HEK293 (cell line): ENCODE measurements around the gene C1QTNF1.
A peak's percentile ranks its signal among the peaks of the same experiment; 100 is the strongest.

Experiments used
- CTCF ChIA-PET: fragments of 350-600 bp; formaldehyde crosslinking; extraction: SDS; loops from one replicate; lab custom pipeline; 2021; ENCODE audit warnings: antibody characterized with exemption; lab: Yijun Ruan, JAX
- POLR2A ChIA-PET: fragments of 300-600 bp; formaldehyde crosslinking; extraction: SDS; loops from one replicate; lab custom pipeline; 2020; ENCODE audit warnings: antibody characterized with exemption, inconsistent platforms; lab: Yijun Ruan, JAX
- H3K27ac ChIP-seq: fragments of 200-500 bp; sonication (Bioruptor generic); 2 replicates; pipeline ENCODE4 v1.5.1; 2014; ENCODE audit warnings: low read depth, low read length, control low read depth, inconsistent platforms; ENCODE audit errors: extremely low read depth
- H3K36me3 ChIP-seq, 2 experiments: fragments of 200-500 bp in 1 of 2; sonication (Bioruptor generic) in 1 of 2; 1 replicate in 1 of 2; 2 replicates in 1 of 2; pipeline ENCODE4 v1.5.1; 2014 to 2017; ENCODE audit warnings: inconsistent platforms in 2 of 2, low read length in 2 of 2; ENCODE audit not compliant: control insufficient read depth in 2 of 2, insufficient read depth in 1 of 2
- H3K4me1 ChIP-seq: fragments of 200-500 bp; sonication (Bioruptor generic); 2 replicates; pipeline ENCODE4 v1.5.1; 2014; ENCODE audit warnings: mild to moderate bottlenecking, low read length, inconsistent platforms; ENCODE audit not compliant: control insufficient read depth, insufficient read depth
- H3K4me3 ChIP-seq: 2 replicates; pipeline ENCODE4 v1.5.1; 2011; ENCODE audit warnings: low read depth, mild to moderate bottlenecking, control low read depth, low read length, moderate library complexity
- H3K9me3 ChIP-seq: fragments of 200-500 bp; sonication (Bioruptor generic); 2 replicates; pipeline ENCODE4 v1.5.1; 2014; ENCODE audit warnings: low read depth, low read length, inconsistent platforms; ENCODE audit not compliant: control insufficient read depth, insufficient read depth
- GLI4 ChIP-seq: fragments of 450-650 bp; formaldehyde crosslinking; IDR thresholded peaks from 2 replicates; pipeline ENCODE4 v1.5.1; 2016; ENCODE audit warnings: missing biosample characterization, missing genetic modification characterization
- KLF1 ChIP-seq: fragments of 450-650 bp; formaldehyde crosslinking; IDR thresholded peaks from 2 replicates; pipeline ENCODE4 v1.5.1; 2016; ENCODE audit warnings: missing biosample characterization, missing genetic modification characterization
- KLF10 ChIP-seq: fragments of 450-650 bp; IDR thresholded peaks from 2 replicates; pipeline ENCODE4 v1.5.1; 2018; ENCODE audit warnings: missing biosample characterization, mild to moderate bottlenecking, missing genetic modification characterization
- KLF17 ChIP-seq: fragments of 450-650 bp; formaldehyde crosslinking; IDR thresholded peaks from 2 replicates; pipeline ENCODE4 v1.5.1; 2016; ENCODE audit warnings: missing biosample characterization, missing genetic modification characterization
- PBX3 ChIP-seq: sonication (generic); formaldehyde crosslinking; IDR thresholded peaks from 2 replicates; pipeline ENCODE4 v1.8.1; 2022; ENCODE audit warnings: mild to moderate bottlenecking, moderate library complexity, missing genetic modification reagents
- PRDM10 ChIP-seq: fragments of 450-650 bp; formaldehyde crosslinking; IDR thresholded peaks from 2 replicates; pipeline ENCODE4 v1.5.1; 2016; ENCODE audit warnings: missing biosample characterization, missing genetic modification characterization
- SP2 ChIP-seq: fragments of 450-650 bp; formaldehyde crosslinking; IDR thresholded peaks from 2 replicates; pipeline ENCODE4 v1.5.1; 2016; ENCODE audit warnings: missing biosample characterization, missing genetic modification characterization
- TCF7L2 ChIP-seq: IDR thresholded peaks from 2 replicates; pipeline ENCODE4 v1.6.1; 2011; ENCODE audit warnings: low read depth, mild to moderate bottlenecking, inconsistent platforms, low read length, moderate library complexity, borderline replicate concordance
- WT1 ChIP-seq: fragments of 450-650 bp; formaldehyde crosslinking; IDR thresholded peaks from 2 replicates; pipeline ENCODE4 v1.5.1; 2016; ENCODE audit warnings: missing biosample characterization, missing genetic modification characterization
- ZNF138 ChIP-seq: fragments of 450-650 bp; formaldehyde crosslinking; IDR thresholded peaks from 2 replicates; pipeline ENCODE4 v1.5.1; 2016; ENCODE audit warnings: missing biosample characterization, missing genetic modification characterization, borderline replicate concordance
- ZNF148 ChIP-seq: fragments of 450-650 bp; formaldehyde crosslinking; IDR thresholded peaks from 2 replicates; pipeline ENCODE4 v1.5.0; 2017; ENCODE audit warnings: missing biosample characterization, missing genetic modification characterization, borderline replicate concordance
- ZNF169 ChIP-seq: fragments of 450-650 bp; formaldehyde crosslinking; IDR thresholded peaks from 2 replicates; pipeline ENCODE4 v1.5.1; 2016; ENCODE audit warnings: missing biosample characterization, missing genetic modification characterization
- ZNF354C ChIP-seq: fragments of 450-650 bp; formaldehyde crosslinking; IDR thresholded peaks from 2 replicates; pipeline ENCODE4 v1.5.1; 2016; ENCODE audit warnings: missing biosample characterization, missing genetic modification characterization, low read depth, borderline replicate concordance
- ZNF518A ChIP-seq: fragments of 450-650 bp; formaldehyde crosslinking; conservative IDR thresholded peaks from 2 replicates; pipeline ENCODE4 v1.5.1; 2016; ENCODE audit warnings: low read depth, missing biosample characterization, missing genetic modification characterization
- ZNF558 ChIP-seq: fragments of 450-650 bp; formaldehyde crosslinking; IDR thresholded peaks from 2 replicates; pipeline ENCODE4 v1.5.1; 2016; ENCODE audit warnings: missing biosample characterization, missing genetic modification characterization
- ZNF792 ChIP-seq: fragments of 450-650 bp; formaldehyde crosslinking; IDR thresholded peaks from 2 replicates; pipeline ENCODE4 v1.5.1; 2016; ENCODE audit warnings: missing biosample characterization, missing genetic modification characterization
- ZNF837 ChIP-seq: fragments of 450-650 bp; formaldehyde crosslinking; IDR thresholded peaks from 2 replicates; pipeline ENCODE4 v1.5.1; 2016; ENCODE audit warnings: missing biosample characterization, missing genetic modification characterization

The C1QTNF1 gene

GRCh38 chr17:79097226-79098055 is 73.5 kb downstream of the C1QTNF1 start (continued):
- TF ChIP-seq ZNF169 (tag by site-specific recombination) (no peak), ZNF518A (tag by site-specific recombination) (no peak)

GRCh38 chr17:79098282-79098867 is 74.4 kb downstream of the C1QTNF1 start:
- CTCF ChIA-PET, result interaction anchor here (0.5 to 2.3 kb wide), 4 partner anchors 10 to 77 kb away, joined by 3 to 13 read pairs (median 4); no protein-coding TSS in a partner anchor
- POLR2A ChIA-PET, result interaction anchor here (0.6 kb wide), 1 partner anchor 92 kb away, joined by 8 read pairs; no protein-coding TSS in a partner anchor
- TF ChIP-seq ZNF138 (tag by site-specific recombination) (no peak), GLI4 (tag by site-specific recombination) (no peak), ZNF792 (tag by site-specific recombination) (no peak), SP2 (tag by site-specific recombination) (no peak), ZNF148 (tag by site-specific recombination) (no peak), PRDM10 (tag by site-specific recombination) (peak; percentile 28), TCF7L2 (no peak), KLF1 (peak; percentile 67), PBX3 (CRISPR knock-in tag) (peak; percentile 25; the same call in 1 of the 2 replicates), ZNF354C (tag by site-specific recombination) (no peak), KLF10 (no peak), ZNF558 (tag by site-specific recombination) (no peak), WT1 (tag by site-specific recombination) (no peak), KLF17 (0 out of 2 replicates have a peak, but pooled peaks have one; percentile 42), ZNF837 (tag by site-specific recombination) (no peak)
- TF ChIP-seq, all 188 proteins: peak for 4
- no peak overlapping the region for H3K27ac ChIP-seq
- H3K9me3 ChIP-seq, result no peaks in the 10 kb centered on the region
- H3K4me1 ChIP-seq, result no peaks in the 10 kb centered on the region
- H3K4me3 ChIP-seq, result no peak overlapping the region
- H3K36me3 ChIP-seq, result no peaks in the 10 kb centered on the region
